Type B pancreatic cell (in vitro differentiated cells): ENCODE results near the gene NRP1. TPM values are rescaled to one million over a fixed set of nuclear protein-coding genes. Genes with fewer than 3 reads are reported as not detected.

Experiments
- DNase-seq: peaks from one replicate; pipeline ENCODE4 v3.0.0; 2021; ENCODE audit warnings: mixed read lengths; ENCODE audit not compliant: unreplicated experiment; ENCODE audit errors: extremely low spot score
- H3K27ac Mint-ChIP-seq: 2 replicates; pipeline ENCODE4 v1.8.0; 2021; ENCODE audit warnings: mild to moderate bottlenecking, mixed read lengths
- H3K27me3 Mint-ChIP-seq: 2 replicates; pipeline ENCODE4 v1.8.0; 2021; ENCODE audit warnings: mixed read lengths
- H3K36me3 Mint-ChIP-seq: 2 replicates; pipeline ENCODE4 v1.8.0; 2021; ENCODE audit warnings: mixed read lengths
- H3K4me1 Mint-ChIP-seq: one replicate; pipeline ENCODE4 v1.8.0; 2021; ENCODE audit warnings: mixed read lengths; ENCODE audit not compliant: unreplicated experiment
- H3K4me3 Mint-ChIP-seq: 2 replicates; pipeline ENCODE4 v1.8.0; 2021; ENCODE audit warnings: mild to moderate bottlenecking, mixed read lengths
- H3K9me3 Mint-ChIP-seq: 2 replicates; pipeline ENCODE4 v1.8.0; 2021; ENCODE audit warnings: mixed read lengths
- total RNA-seq: library from RNA; stranded (reverse); gene quantifications from 2 replicates; pipeline ENCODE4 v1.2.1, GENCODE V29; 2021; ENCODE audit warnings: low replicate concordance
- TF ChIP-seq, protein P1 (sequence below): fragments of 200-600 bp; sonication (generic); conservative IDR thresholded peaks from 2 replicates; pipeline ENCODE4 v1.5.0; 2021; ENCODE audit warnings: antibody characterized with exemption, mild to moderate bottlenecking

Gene NRP1
- total RNA-seq, 1 donor from 2014 or later, result 70.7 TPM

DNA sequence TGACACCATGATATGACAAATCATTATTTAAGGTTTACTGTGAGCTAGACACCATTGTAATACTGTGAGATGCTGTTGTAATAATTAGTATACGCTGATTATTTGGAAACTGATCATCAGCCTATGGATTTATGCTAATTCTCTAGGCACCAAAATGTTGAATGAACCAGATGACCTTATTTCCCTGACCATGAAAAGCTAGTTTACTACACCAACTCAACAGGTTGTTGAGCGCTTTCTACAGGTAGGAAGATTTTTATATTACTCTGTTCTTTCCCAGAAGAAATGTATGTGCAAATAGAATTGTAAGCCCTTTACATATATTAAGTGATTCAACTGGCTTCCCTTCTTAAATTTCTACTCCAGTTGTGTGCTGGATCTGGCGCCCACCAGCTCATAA lies 6.2 kb downstream of the NRP1 start:
- H3K4me1 Mint-ChIP-seq, result peaks cover 54% of the 10 kb centered on the region
- DNase-seq, result no peak
- H3K36me3 Mint-ChIP-seq, result peaks cover 46% of the 10 kb centered on the region
- TF ChIP-seq, protein P1, sequence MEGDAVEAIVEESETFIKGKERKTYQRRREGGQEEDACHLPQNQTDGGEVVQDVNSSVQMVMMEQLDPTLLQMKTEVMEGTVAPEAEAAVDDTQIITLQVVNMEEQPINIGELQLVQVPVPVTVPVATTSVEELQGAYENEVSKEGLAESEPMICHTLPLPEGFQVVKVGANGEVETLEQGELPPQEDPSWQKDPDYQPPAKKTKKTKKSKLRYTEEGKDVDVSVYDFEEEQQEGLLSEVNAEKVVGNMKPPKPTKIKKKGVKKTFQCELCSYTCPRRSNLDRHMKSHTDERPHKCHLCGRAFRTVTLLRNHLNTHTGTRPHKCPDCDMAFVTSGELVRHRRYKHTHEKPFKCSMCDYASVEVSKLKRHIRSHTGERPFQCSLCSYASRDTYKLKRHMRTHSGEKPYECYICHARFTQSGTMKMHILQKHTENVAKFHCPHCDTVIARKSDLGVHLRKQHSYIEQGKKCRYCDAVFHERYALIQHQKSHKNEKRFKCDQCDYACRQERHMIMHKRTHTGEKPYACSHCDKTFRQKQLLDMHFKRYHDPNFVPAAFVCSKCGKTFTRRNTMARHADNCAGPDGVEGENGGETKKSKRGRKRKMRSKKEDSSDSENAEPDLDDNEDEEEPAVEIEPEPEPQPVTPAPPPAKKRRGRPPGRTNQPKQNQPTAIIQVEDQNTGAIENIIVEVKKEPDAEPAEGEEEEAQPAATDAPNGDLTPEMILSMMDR, result no peak
- H3K27ac Mint-ChIP-seq, result no peak overlapping the region
- no peak overlapping the region for H3K4me3 Mint-ChIP-seq
- no peaks in the 10 kb centered on the region for H3K9me3 Mint-ChIP-seq
- no peaks in the 10 kb centered on the region for H3K27me3 Mint-ChIP-seq

DNA sequence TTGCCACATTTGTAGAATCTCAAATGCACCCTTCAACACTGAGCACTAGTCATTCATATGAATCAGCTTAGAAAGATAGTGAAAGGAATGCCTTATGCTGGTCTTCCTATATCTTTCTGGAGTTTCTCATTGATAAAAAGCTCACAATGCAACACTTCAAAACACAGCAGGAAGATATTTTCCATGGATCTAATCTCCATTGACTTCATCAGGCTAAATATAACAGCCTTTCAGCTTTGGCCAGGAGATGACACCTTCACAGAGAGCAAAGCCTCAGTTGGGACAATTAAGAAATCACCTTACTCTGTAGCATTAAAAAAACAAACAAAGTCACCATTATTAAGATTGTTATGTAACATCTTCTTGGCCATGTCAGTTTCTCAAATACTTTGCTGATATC lies 6.7 kb downstream of the NRP1 start:
- H3K4me3 Mint-ChIP-seq, result peak overlapping the region; percentile 24
- no peak for DNase-seq
- no peaks in the 10 kb centered on the region for H3K27me3 Mint-ChIP-seq
- H3K9me3 Mint-ChIP-seq, result no peaks in the 10 kb centered on the region
- peaks cover 55% of the 10 kb centered on the region for H3K4me1 Mint-ChIP-seq
- peaks cover 48% of the 10 kb centered on the region for H3K36me3 Mint-ChIP-seq
- TF ChIP-seq, protein P1, result peak; percentile 53
- H3K27ac Mint-ChIP-seq, result no peak overlapping the region

DNA sequence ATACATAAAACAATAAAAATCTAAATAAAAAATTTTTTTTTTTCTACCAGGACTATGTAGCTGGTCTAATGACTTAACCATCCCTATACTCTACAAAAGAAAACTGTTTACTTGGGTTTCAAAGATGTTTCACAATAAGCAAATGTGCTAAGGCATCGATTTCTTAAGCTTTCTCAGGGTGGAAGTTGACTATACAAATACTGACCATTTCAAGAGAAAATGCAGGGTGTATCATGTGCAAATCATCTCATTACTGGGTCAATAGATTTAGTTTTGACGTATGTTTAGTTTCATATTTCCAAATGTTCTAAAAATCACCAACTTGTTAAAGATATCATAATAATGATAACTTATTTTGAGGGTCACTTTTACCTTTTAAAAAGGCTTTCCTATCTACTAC lies 7.5 kb downstream of the NRP1 start:
- peaks cover 50% of the 10 kb centered on the region for H3K36me3 Mint-ChIP-seq
- peaks cover 52% of the 10 kb centered on the region for H3K4me1 Mint-ChIP-seq
- TF ChIP-seq, protein P1, result no peak
- no peak overlapping the region for H3K27ac Mint-ChIP-seq
- H3K9me3 Mint-ChIP-seq, result no peaks in the 10 kb centered on the region
- H3K27me3 Mint-ChIP-seq, result no peaks in the 10 kb centered on the region
- DNase-seq, result no peak
- no peak overlapping the region for H3K4me3 Mint-ChIP-seq

DNA sequence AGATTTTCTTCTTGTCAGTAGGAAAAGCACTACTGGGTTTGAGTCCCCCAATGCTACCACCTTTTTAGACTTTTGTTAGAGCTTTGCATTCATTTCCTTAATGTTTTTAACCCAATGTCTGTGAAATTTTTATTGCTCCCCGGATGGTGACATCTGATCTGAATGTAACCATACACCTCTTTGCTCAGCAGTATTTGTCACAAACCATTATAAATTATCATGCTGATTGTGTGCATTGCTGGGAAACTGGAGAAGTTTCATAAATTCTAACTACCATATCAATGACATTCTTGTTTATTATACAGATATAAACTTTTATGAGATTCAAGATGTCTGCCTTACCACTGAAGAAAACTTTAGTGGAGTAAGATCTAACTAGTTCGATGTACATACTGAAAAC lies 8.5 kb downstream of the NRP1 start:
- Mint-ChIP-seq H3K36me3 (peaks cover 57% of the 10 kb centered on the region), H3K27me3 (no peaks in the 10 kb centered on the region), H3K4me3 (no peak overlapping the region), H3K4me1 (peaks cover 52% of the 10 kb centered on the region), H3K9me3 (no peaks in the 10 kb centered on the region), H3K27ac (no peak overlapping the region)
- DNase-seq, result no peak
- TF ChIP-seq, protein P1, result no peak

DNA sequence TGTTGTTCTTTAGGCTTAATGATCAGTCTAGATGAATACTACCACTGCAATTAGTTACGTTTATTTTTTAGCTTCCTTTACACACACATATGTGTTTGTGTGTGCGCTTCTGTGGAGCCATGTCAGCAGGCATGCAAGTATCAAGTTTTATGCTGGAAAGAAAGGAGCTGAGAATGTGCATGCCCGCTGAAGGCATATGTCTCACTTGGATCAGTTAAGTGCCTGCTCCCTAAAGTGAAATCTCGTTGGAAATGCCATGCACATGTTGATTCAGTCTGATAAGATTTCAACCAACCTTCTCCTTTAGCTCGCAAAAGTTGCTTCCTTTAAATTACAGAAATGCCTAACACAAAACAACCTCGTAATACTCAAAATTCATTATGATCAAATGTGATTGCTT lies 10.7 kb downstream of the NRP1 start:
- TF ChIP-seq, protein P1, result no peak
- Mint-ChIP-seq H3K27me3 (no peaks in the 10 kb centered on the region), H3K4me1 (peaks cover 43% of the 10 kb centered on the region), H3K4me3 (no peak overlapping the region), H3K9me3 (peaks cover 5% of the 10 kb centered on the region), H3K27ac (no peak overlapping the region), H3K36me3 (peaks cover 44% of the 10 kb centered on the region)
- no peak for DNase-seq

DNA sequence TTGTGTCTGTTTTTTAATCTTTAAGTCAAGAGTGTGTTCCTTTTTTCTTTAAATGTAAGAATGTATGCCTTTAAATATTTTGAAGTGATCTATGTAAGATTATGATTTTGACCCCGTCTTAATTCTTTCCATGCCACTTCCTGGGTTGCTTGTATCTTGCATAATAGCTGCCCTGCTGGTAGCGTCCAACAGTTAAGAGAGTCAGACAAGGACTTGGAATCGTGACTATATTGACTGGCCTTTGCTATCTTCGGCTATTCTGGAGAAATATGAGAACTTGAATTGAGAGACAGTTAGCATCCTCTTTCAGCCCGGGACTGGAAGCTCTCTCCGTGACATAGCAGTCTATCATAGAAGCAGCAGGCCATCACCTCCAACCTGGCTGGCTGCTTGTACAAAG lies 13.0 kb downstream of the NRP1 start:
- H3K27ac Mint-ChIP-seq, result peak overlapping the region; percentile 21
- H3K4me3 Mint-ChIP-seq, result peak overlapping the region; percentile 43
- no peak for DNase-seq
- TF ChIP-seq, protein P1, result no peak
- peaks cover 36% of the 10 kb centered on the region for H3K4me1 Mint-ChIP-seq
- peaks cover 9% of the 10 kb centered on the region for H3K9me3 Mint-ChIP-seq
- H3K36me3 Mint-ChIP-seq, result peaks cover 45% of the 10 kb centered on the region
- H3K27me3 Mint-ChIP-seq, result no peaks in the 10 kb centered on the region
